Astrocyte of the hippocampus (primary cell): ENCODE data around the gene PPP1CA.

ENCODE experiments used
- DNase-seq: peaks from one replicate; pipeline ENCODE4 v3.0.0; 2011; ENCODE audit warnings: low read depth, low spot score

The PPP1CA gene

DNA sequence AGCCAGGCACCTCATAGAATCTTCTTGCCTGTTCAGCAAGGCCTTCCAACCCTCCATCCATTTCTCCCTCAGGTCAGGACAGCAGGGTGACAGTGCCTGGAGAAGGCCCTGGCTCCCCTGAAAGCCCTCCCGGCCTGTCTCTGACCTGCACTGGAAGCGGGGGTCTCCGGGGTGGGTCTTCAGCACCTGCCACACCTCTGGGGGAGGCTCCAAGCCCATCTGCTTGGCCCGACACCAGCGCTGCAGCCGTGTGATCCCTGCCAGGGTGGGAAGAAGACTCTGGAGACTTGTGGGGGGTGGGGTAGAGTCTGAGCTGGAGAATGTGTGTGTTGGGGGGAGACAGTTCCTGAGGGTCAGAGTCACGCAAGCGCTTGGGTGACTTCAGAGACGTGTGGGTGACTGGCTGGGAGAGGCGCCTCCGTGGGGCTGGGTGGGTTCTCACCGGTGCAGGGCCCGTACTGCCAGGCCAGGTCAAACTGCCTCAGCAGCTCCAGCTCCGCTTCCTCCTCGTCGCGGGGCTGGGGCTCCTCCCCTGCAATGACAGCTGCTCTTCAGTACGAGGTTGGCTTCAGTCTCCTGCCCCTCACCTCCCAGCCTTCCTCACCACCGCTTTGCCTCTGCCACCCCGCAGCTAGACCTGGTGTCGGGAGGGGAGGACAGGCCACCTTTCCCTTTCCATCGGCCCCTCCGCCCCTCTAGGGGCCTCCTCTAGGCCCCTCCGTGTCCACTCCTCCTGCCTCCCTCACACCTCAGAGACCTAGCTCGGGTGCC lies 48.9 kb downstream of the PPP1CA start:
- no peak for DNase-seq

DNA sequence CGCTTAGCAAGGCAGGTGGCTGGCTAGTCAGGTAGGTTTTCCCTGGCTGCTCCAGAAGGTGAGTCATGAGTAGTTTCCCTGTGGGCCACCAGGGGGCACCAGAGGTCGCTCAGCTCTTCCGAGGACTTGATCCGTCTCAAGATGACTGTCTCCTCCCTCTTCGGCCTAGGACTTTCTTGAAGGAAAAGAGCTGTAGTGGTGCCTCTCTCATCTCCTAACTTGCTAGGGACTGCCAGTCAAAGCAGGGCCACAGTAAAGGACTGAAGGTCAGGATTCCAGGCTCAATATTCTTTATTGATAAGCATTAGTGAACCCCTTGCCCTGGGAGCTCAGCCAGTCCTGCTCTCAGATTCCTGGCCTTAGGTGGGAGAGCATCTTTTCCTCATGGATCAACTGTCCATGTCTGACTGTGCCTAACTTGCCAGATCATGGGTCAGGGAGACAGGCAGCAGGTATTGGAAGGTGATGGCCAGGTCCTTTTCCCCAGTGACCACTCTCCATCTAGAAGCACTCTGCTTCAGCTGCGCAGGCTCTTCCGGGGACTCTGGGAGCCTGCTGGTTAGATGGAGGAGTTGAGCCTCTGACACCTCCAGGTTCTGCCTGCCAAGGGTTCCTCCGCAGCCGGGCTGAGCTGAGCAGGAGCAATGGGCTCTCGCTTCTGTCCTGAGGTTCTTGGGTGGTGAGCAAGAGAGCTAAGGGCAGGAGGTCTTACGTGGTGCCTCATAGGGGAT lies 50.2 kb downstream of the PPP1CA start:
- DNase-seq: peak; percentile 89

DNA sequence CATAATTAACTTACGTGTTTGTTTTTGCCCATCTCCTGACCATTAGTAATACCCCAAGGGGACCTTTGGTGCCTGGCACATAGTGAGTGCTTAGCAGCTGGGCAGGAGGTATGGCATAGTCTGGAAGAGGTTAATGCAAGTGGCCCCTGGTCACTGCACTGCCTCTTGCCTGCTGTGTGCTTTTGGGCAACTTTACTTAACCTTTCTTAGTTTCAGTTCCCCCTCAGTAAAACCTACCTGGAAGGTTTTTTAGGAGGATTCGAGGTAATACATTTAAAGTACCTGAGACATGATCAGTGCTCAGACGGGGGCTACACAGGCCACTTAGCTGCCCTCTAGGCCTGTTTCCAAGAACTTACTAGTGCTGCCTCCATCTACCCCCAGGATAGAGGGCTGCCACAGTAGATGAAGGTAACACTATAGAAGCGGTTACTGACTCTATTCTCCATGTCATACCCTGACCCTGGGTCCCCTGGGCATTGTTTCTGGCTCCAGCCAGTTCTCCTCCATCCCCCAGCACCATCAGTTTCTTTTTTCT lies 51.7 kb downstream of the PPP1CA start:
- DNase-seq: no peak

DNA sequence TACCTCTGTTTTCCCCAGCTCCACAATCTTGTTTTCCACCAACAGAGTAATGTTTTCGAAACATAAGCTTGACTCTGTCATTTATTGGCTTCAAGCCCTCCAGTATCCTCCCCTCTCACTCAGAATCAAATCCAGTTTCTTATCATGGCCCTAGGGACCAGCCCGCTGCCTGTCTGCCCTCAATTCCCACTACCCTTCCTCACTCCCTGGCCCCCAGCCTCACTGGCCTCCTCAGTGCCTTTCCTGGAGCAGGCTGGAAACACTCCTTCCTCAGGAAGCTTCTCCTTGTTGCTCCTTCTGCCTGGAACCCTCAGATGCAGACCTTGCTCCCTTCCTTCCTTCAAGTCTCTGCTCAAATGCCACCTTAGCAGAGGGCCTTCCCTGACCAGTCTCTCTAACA lies 52.2 kb downstream of the PPP1CA start:
- no peak for DNase-seq

DNA sequence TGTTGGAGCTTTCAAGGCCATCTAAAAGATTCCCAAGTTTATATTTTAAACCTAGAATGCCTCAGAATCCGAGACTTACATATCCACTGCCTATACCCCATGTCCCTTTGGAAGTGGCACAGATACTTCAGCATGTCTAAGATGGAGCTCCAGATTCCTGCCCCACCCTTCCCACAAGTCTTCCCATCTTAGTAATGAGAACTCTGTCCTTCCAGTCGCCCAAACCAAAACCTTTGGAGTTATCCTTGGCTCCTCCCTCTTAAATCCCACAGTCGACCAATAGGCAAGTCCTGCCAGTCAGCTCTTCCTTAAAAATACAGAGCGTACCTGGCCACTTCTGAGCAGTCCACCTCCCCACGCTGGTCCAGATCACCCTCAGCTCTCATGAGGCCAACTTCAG lies 52.6 kb downstream of the PPP1CA start:
- no peak for DNase-seq
